SK-N-SH (cell line): ENCODE measurements around the gene BMPR1B. TPM values are rescaled to one million over a fixed set of nuclear protein-coding genes. Genes with fewer than 3 reads are reported as not detected.

Source experiments
- CTCF ChIA-PET: fragments of 300-600, 350-600 bp; formaldehyde crosslinking; extraction: SDS; loops from one replicate; lab custom pipeline; 2021; lab: Yijun Ruan, JAX
- POLR2A ChIA-PET: fragments of 350-600 bp; sonication (Branson Sonifier 250); formaldehyde crosslinking; extraction: SDS; loops from one replicate; lab custom pipeline; 2020; ENCODE audit warnings: antibody characterized with exemption, inconsistent platforms; lab: Yijun Ruan, JAX
- DNase-seq: peaks from one replicate; pipeline ENCODE4 v3.0.0; 2012
- H2AFZ ChIP-seq: fragments of 200-600 bp; sonication (generic); 2 replicates; pipeline ENCODE4 v1.8.1; 2016; ENCODE audit warnings: antibody characterized with exemption, mild to moderate bottlenecking, low read depth
- H3F3A ChIP-seq: fragments of 200-600 bp; sonication (generic); replicated peaks from 2 replicates; pipeline ENCODE3; 2016; ENCODE audit warnings: antibody characterized with exemption, mild to moderate bottlenecking; ENCODE audit not compliant: insufficient read depth
- H3K27ac ChIP-seq, 2 experiments: fragments of 200-500 bp in 1 of 2; fragments of 200-600 bp in 1 of 2; sonication (Bioruptor generic) in 1 of 2; sonication (generic), shearing (Covaris generic) in 1 of 2; 2 replicates each; pipeline versions ENCODE4 v1.5.1 to v1.6.1; 2014 to 2016; ENCODE audit warnings: low read depth in 2 of 2, inconsistent platforms in 1 of 2, low read length in 1 of 2, mild to moderate bottlenecking in 1 of 2, mixed read lengths in 1 of 2
- H3K27me3 ChIP-seq: fragments of 200-600 bp; sonication (generic), shearing (Covaris generic); 2 replicates; pipeline ENCODE4 v1.6.1; 2016; ENCODE audit warnings: mixed run types; ENCODE audit not compliant: insufficient read depth
- H3K36me3 ChIP-seq, 2 experiments: fragments of 200-500 bp in 1 of 2; fragments of 200-600 bp in 1 of 2; sonication (Bioruptor generic) in 1 of 2; sonication (generic) in 1 of 2; replicated peaks in 1 of 2; 2 replicates each; pipeline versions ENCODE3 to v1.5.1; 2014 to 2016; ENCODE audit warnings: low read length in 1 of 2, mild to moderate bottlenecking in 1 of 2; ENCODE audit not compliant: insufficient read depth in 2 of 2, control insufficient read depth in 1 of 2
- H3K4me1 ChIP-seq, 2 experiments: fragments of 200-500 bp in 1 of 2; fragments of 200-600 bp in 1 of 2; sonication (Bioruptor generic) in 1 of 2; sonication (generic), shearing (Covaris generic) in 1 of 2; 2 replicates each; pipeline versions ENCODE4 v1.5.1 to v1.6.1; 2014 to 2016; ENCODE audit warnings: low read depth in 1 of 2, low read length in 1 of 2, mixed run types in 1 of 2; ENCODE audit not compliant: insufficient read depth in 2 of 2, control insufficient read depth in 1 of 2
- H3K4me2 ChIP-seq: fragments of 200-600 bp; sonication (generic), shearing (Covaris generic); 2 replicates; pipeline ENCODE4 v1.6.1; 2017; ENCODE audit warnings: mixed run types
- H3K4me3 ChIP-seq, 2 experiments: fragments of 200-500 bp in 1 of 2; fragments of 200-600 bp in 1 of 2; sonication (Bioruptor generic) in 1 of 2; sonication (generic), shearing (Covaris generic) in 1 of 2; 2 replicates each; pipeline versions ENCODE4 v1.5.1 to v1.8.1; 2014 to 2016; ENCODE audit warnings: low read depth in 2 of 2, inconsistent platforms in 1 of 2, low read length in 1 of 2, mild to moderate bottlenecking in 1 of 2, mixed read lengths in 1 of 2, moderate library complexity in 1 of 2
- H3K79me2 ChIP-seq: fragments of 200-600 bp; sonication (generic); 2 replicates; pipeline ENCODE4 v1.8.1; 2017; ENCODE audit warnings: mild to moderate bottlenecking; ENCODE audit not compliant: insufficient read depth
- H3K9ac ChIP-seq: fragments of 200-600 bp; sonication (generic); 2 replicates; pipeline ENCODE4 v1.6.1; 2017; ENCODE audit warnings: mixed run types
- H3K9me2 ChIP-seq: fragments of 200-600 bp; sonication (generic); 2 replicates; pipeline ENCODE4 v1.6.1; 2017; ENCODE audit warnings: mixed run types
- H3K9me3 ChIP-seq: fragments of 200-600 bp; sonication (generic); 2 replicates; pipeline ENCODE4 v1.6.1; 2017; ENCODE audit warnings: mixed run types, mild to moderate bottlenecking, moderate library complexity
- H4K20me1 ChIP-seq: fragments of 200-600 bp; sonication (generic); 2 replicates; pipeline ENCODE4 v1.6.1; 2017; ENCODE audit warnings: mild to moderate bottlenecking, mixed run types; ENCODE audit not compliant: insufficient read depth
- CHD2 ChIP-seq: fragments of 150-350 bp; IDR thresholded peaks from 2 replicates; pipeline ENCODE4 v1.6.1; 2018; ENCODE audit warnings: low read length; ENCODE audit not compliant: partially characterized antibody
- CTCF ChIP-seq: fragments of 200-600 bp; sonication (generic); IDR thresholded peaks from 2 replicates; pipeline ENCODE4 v1.6.1; 2017; ENCODE audit warnings: antibody characterized with exemption, mild to moderate bottlenecking, moderate library complexity
- EP300 ChIP-seq, 2 experiments: IDR thresholded peaks; 2 replicates each; pipeline versions ENCODE4 v1.4.0 to v1.6.1; 2012; ENCODE audit warnings: borderline replicate concordance in 1 of 2, low read depth in 1 of 2, low read length in 1 of 2
- FOSL2 ChIP-seq: IDR thresholded peaks from 2 replicates; pipeline ENCODE4 v1.4.0; 2012; ENCODE audit warnings: low read depth, mild to moderate bottlenecking, moderate library complexity, borderline replicate concordance
- NFIC ChIP-seq: IDR thresholded peaks from 2 replicates; pipeline ENCODE4 v1.4.0; 2012; ENCODE audit warnings: borderline replicate concordance
- NRF1 ChIP-seq: IDR thresholded peaks from 2 replicates; pipeline ENCODE4 v1.6.1; 2012; ENCODE audit warnings: low read depth, mild to moderate bottlenecking, low read length
- PBX3 ChIP-seq: IDR thresholded peaks from 2 replicates; pipeline ENCODE4; 2012
- POLR2AphosphoS5 ChIP-seq: IDR thresholded peaks from 2 replicates; pipeline ENCODE4 v1.6.1; 2012; ENCODE audit warnings: low read depth, low read length
- RAD21 ChIP-seq: IDR thresholded peaks from 2 replicates; pipeline ENCODE4 v1.6.1; 2012; ENCODE audit warnings: mild to moderate bottlenecking, low read length
- RCOR1 ChIP-seq: fragments of 150-350 bp; IDR thresholded peaks from 2 replicates; pipeline ENCODE4 v1.6.1; 2017; ENCODE audit warnings: antibody characterized with exemption, low read length
- REST ChIP-seq: IDR thresholded peaks from 2 replicates; pipeline ENCODE4 v1.6.1; 2012; ENCODE audit warnings: mild to moderate bottlenecking, low read depth, low read length, moderate library complexity
- RFX5 ChIP-seq: IDR thresholded peaks from 2 replicates; pipeline ENCODE4 v1.6.1; 2012; ENCODE audit warnings: mild to moderate bottlenecking, improper control_type of control experiment, low read length
- RXRA ChIP-seq: IDR thresholded peaks from 2 replicates; pipeline ENCODE4 v1.4.0; 2012; ENCODE audit warnings: low read depth, mild to moderate bottlenecking, borderline replicate concordance
- SIN3A ChIP-seq: IDR thresholded peaks from 2 replicates; pipeline ENCODE4 v1.6.1; 2012; ENCODE audit warnings: low read depth, mild to moderate bottlenecking, low read length, moderate library complexity, borderline replicate concordance
- SMC3 ChIP-seq: IDR thresholded peaks from 2 replicates; pipeline ENCODE4 v1.6.1; 2012; ENCODE audit warnings: low read depth, low read length, improper control_type of control experiment
- TAF1 ChIP-seq: IDR thresholded peaks from 2 replicates; pipeline ENCODE4 v1.6.1; 2012; ENCODE audit warnings: low read depth, mild to moderate bottlenecking, low read length, moderate library complexity, borderline replicate concordance
- USF1 ChIP-seq: IDR thresholded peaks from 2 replicates; pipeline ENCODE4 v1.4.0; 2012; ENCODE audit warnings: low read depth, borderline replicate concordance
- WGBS: methylation state at CpG from one replicate; pipeline ENCODE4 v1.1.6; 2017; ENCODE audit warnings: low lambda C conversion rate; 5-methylcytosine and 5-hydroxymethylcytosine counted together
- polyA plus RNA-seq, 3 experiments: library from polyadenylated mRNA; depleted of rRNA; stranded (reverse); fragments of >200 nt; gene quantifications; 2 replicates each; pipeline ENCODE4 v1.2.3, GENCODE V29; 2012

The BMPR1B gene
- polyA plus RNA-seq, 1 of the 3 experiments (the other 2 are of a cell fraction): 0.16 TPM

- Histone ChIP-seq H3K4me3 (no peak overlapping the region), H3K4me2 (no peak overlapping the region), H3K27ac (no peak overlapping the region), H2AFZ (no peak overlapping the region), H3K9me2 (no peaks in the 10 kb centered on the region), H3K79me2 (no peaks in the 10 kb centered on the region), H3K9ac (no peak overlapping the region), H3K9me3 (peaks cover 8% of the 10 kb centered on the region; the same call in 1 of the 2 replicates), H3K27me3 (no peaks in the 10 kb centered on the region), H3K36me3 (no peaks in the 10 kb centered on the region), H3K4me1 (peaks cover 0 to 3% of the 10 kb centered on the region in 2 experiments; a peak in 1 of 4 replicates), H3F3A (no peaks in the 10 kb centered on the region), H4K20me1 (no peaks in the 10 kb centered on the region)
- 35% methylated on average over 1 of the region's 1 CpG for WGBS
- TF ChIP-seq NRF1 (no peak), SMC3 (no peak), RAD21 (no peak), TAF1 (no peak), RXRA (no peak), EP300 (IDR thresholded peaks at IDR 0.05; ENCODE audit: borderline replicate concordance in 1 of 2, low read depth in 1 of 2, low read length in 1 of 2) (no peak), RCOR1 (no peak), CHD2 (no peak), SIN3A (no peak), USF1 (no peak)
- POLR2A ChIA-PET: no interaction called here
- CTCF ChIA-PET: no interaction called here
- no peak for DNase-seq
These were observed 25.0 kb downstream of the BMPR1B start for GRCh38 chr4:94782707-94783106.

GRCh38 chr4:94791701-94792100 is 33.9 kb downstream of the BMPR1B start:
- ChIA-PET POLR2A (no interaction called here), CTCF (interaction anchor here (0.7 to 1.3 kb wide), 2 partner anchors 9 to 42 kb away, joined by 3 to 4 read pairs; no protein-coding TSS in a partner anchor)
- Histone ChIP-seq H3F3A (no peaks in the 10 kb centered on the region), H3K9me3 (no peaks in the 10 kb centered on the region), H3K4me1 (no peaks in the 10 kb centered on the region; a peak in 1 of 4 replicates), H4K20me1 (no peaks in the 10 kb centered on the region), H3K9ac (no peak overlapping the region), H3K36me3 (no peaks in the 10 kb centered on the region), H3K79me2 (no peaks in the 10 kb centered on the region), H3K27ac (no peak overlapping the region), H3K27me3 (no peaks in the 10 kb centered on the region), H3K4me2 (no peak overlapping the region), H2AFZ (no peak overlapping the region), H3K4me3 (no peak overlapping the region), H3K9me2 (no peaks in the 10 kb centered on the region)
- no peak for TF ChIP-seq FOSL2
- no peak for TF ChIP-seq TAF1
- TF ChIP-seq PBX3: no peak
- no peak for TF ChIP-seq POLR2AphosphoS5
- no peak for TF ChIP-seq NRF1
- TF ChIP-seq REST: no peak
- TF ChIP-seq SMC3: no peak
- no peak for TF ChIP-seq RFX5
- TF ChIP-seq RAD21: no peak
- TF ChIP-seq NFIC: no peak
- no peak for TF ChIP-seq USF1
- TF ChIP-seq CTCF: no peak
- DNase-seq: no peak
- 64% methylated on average over 4 of the region's 4 CpGs for whole genome bisulfite sequencing
